HG03565 (cell line): ENCODE measurements around the gene SMIM28.
"Not testable (repeated sequence)": the region's sequence is repeated elsewhere in the genome, so short reads cannot be mapped to it uniquely, and the experiment has no call there.

Experiments used
- ATAC-seq: cut with Tn5 transposase; IDR thresholded peaks from one replicate; pipeline ENCODE4 v1.9.1; 2021; ENCODE audit warnings: mild to moderate bottlenecking, moderate library complexity; ENCODE audit not compliant: unreplicated experiment

The SMIM28 gene

GRCh38 chr6:138403801-138404665 lies 26.3 kb downstream of the SMIM28 start, which contains the start of gene HEBP2:
TSS of gene HEBP2 (plus strand) at chr6:138404223. CDS start at chr6:138404496, 273 bp downstream.
- ATAC-seq, result peak; percentile 75

- no peak for ATAC-seq
Measured at GRCh38 chr6:138404666-138405337, 27.1 kb downstream of the SMIM28 start.

GRCh38 chr6:138405816-138406413 lies 28.2 kb downstream of the SMIM28 start:
- ATAC-seq, result no peak

GRCh38 chr6:138406443-138406842 lies 28.7 kb downstream of the SMIM28 start:
- ATAC-seq, result no peak

- ATAC-seq, result no peak
Measured at GRCh38 chr6:138410048-138410735, 32.5 kb downstream of the SMIM28 start.

- peak; percentile 83 for ATAC-seq
Measured at GRCh38 chr6:138410972-138411880, 33.5 kb downstream of the SMIM28 start.

- no peak for ATAC-seq
Measured at GRCh38 chr6:138415125-138415524, 37.4 kb downstream of the SMIM28 start.

- ATAC-seq, result no peak
Measured at GRCh38 chr6:138416206-138416605, 38.5 kb downstream of the SMIM28 start.

GRCh38 chr6:138417493-138418117 lies 39.9 kb downstream of the SMIM28 start:
- no peak for ATAC-seq

- no peak for ATAC-seq
Measured at GRCh38 chr6:138418118-138418742, 40.5 kb downstream of the SMIM28 start.

- ATAC-seq, result no peak
Measured at GRCh38 chr6:138419766-138420165, 42.1 kb downstream of the SMIM28 start.

GRCh38 chr6:138420356-138420755 lies 42.7 kb downstream of the SMIM28 start:
- no peak for ATAC-seq

GRCh38 chr6:138421089-138421488 lies 43.4 kb downstream of the SMIM28 start:
- ATAC-seq, result no peak

GRCh38 chr6:138421608-138422007 lies 43.9 kb downstream of the SMIM28 start:
- no peak for ATAC-seq

GRCh38 chr6:138422861-138423260 lies 45.2 kb downstream of the SMIM28 start:
- no peak for ATAC-seq

GRCh38 chr6:138424004-138424904 lies 46.5 kb downstream of the SMIM28 start:
- no peak for ATAC-seq

- ATAC-seq, result not testable (repeated sequence)
Measured at GRCh38 chr6:138425256-138425655, 47.6 kb downstream of the SMIM28 start.

- ATAC-seq, result no peak
Measured at GRCh38 chr6:138426500-138427123, 48.9 kb downstream of the SMIM28 start.
